Measurements from ENCODE around the gene NOS3.

The NOS3 gene

GRCh38 chr7:151058781-151059366 lies 68.1 kb downstream of the NOS3 start:
- peak; percentile 47 for DNase-seq (ENCODE audit: low spot score)

GRCh38 chr7:151059367-151060112 lies 68.7 kb downstream of the NOS3 start, which contains the start of gene SLC4A2:
Gene SLC4A2 (plus strand): TSS chr7:151059589. CDS start chr7:151061988, 2,399 bp downstream.
- DNase-seq (ENCODE audit: low spot score): peak; percentile 82

GRCh38 chr7:151060113-151060415 lies 69.2 kb downstream of the NOS3 start:
- DNase-seq (ENCODE audit: low spot score): peak; percentile 17

- peak; percentile 80 for DNase-seq (ENCODE audit: low spot score)
Observed at GRCh38 chr7:151060416-151061212, 69.8 kb downstream of the NOS3 start.

- no peak for DNase-seq (ENCODE audit: low spot score)
Observed at GRCh38 chr7:151061213-151062110, 70.6 kb downstream of the NOS3 start.

- no peak for DNase-seq (ENCODE audit: low spot score)
Observed at GRCh38 chr7:151062111-151062398, 71.2 kb downstream of the NOS3 start.

GRCh38 chr7:151062399-151063211 lies 71.8 kb downstream of the NOS3 start:
- DNase-seq (ENCODE audit: low spot score): peak; percentile 97

GRCh38 chr7:151063212-151063561 lies 72.4 kb downstream of the NOS3 start:
- DNase-seq (ENCODE audit: low spot score): peak; percentile 67
